ENCODE measurements around the gene SDF2. TPM values are rescaled to one million over a fixed set of nuclear protein-coding genes. Genes with fewer than 3 reads are reported as not detected.

The SDF2 gene
- total RNA-seq, 4 donors from 2014 or later, result 35.9 to 50.1 (median 43.3) TPM

- TF ChIP-seq CTCF (IDR thresholded peaks at IDR 0.05) (no peak), POLR2A (IDR thresholded peaks at IDR 0.05) (no peak)
- Histone ChIP-seq H3K36me3 (no peaks in the 10 kb centered on the region), H3K4me1 (no peaks in the 10 kb centered on the region), H3K27me3 (no peaks in the 10 kb centered on the region), H3K27ac (no peak overlapping the region), H3K9me3 (no peaks in the 10 kb centered on the region), H3K4me3 (no peak overlapping the region)
- DNase-seq, result no peak
- intact Hi-C loops (cut with DNase I; ENCODE audit: low total_unique reads), result no loop called here
Observed at GRCh38 chr17:28655160-28655559, 6.5 kb downstream of the SDF2 start.

- intact Hi-C loops (cut with DNase I; ENCODE audit: low total_unique reads), result no loop called here
- no peak for DNase-seq
- Histone ChIP-seq H3K27ac (no peak overlapping the region), H3K36me3 (no peaks in the 10 kb centered on the region), H3K9me3 (no peaks in the 10 kb centered on the region), H3K27me3 (no peaks in the 10 kb centered on the region), H3K4me1 (peaks cover 3 to 10% of the 10 kb centered on the region in 2 donors), H3K4me3 (no peak overlapping the region)
- TF ChIP-seq CTCF (IDR thresholded peaks at IDR 0.05) (no peak), POLR2A (IDR thresholded peaks at IDR 0.05) (no peak)
Observed at GRCh38 chr17:28648698-28649097, 13.0 kb downstream of the SDF2 start.

GRCh38 chr17:28646039-28646754 lies 15.5 kb downstream of the SDF2 start:
- Histone ChIP-seq H3K9me3 (no peaks in the 10 kb centered on the region), H3K4me3 (peak overlapping the region in 1 of 2 donors; percentile 14), H3K27ac (peak overlapping the region; percentile 90 to 98), H3K27me3 (no peaks in the 10 kb centered on the region), H3K36me3 (no peaks in the 10 kb centered on the region), H3K4me1 (peaks cover 3 to 10% of the 10 kb centered on the region in 2 donors)
- intact Hi-C loops (cut with DNase I; ENCODE audit: low total_unique reads), result no loop called here
- TF ChIP-seq CTCF (IDR thresholded peaks at IDR 0.05) (no peak), POLR2A (IDR thresholded peaks at IDR 0.05) (no peak)
- DNase-seq, result no peak

GRCh38 chr17:28645576-28645939 lies 16.1 kb downstream of the SDF2 start:
- Histone ChIP-seq H3K4me3 (peak overlapping the region; percentile 99), H3K4me1 (peaks cover 3 to 10% of the 10 kb centered on the region in 2 donors), H3K27me3 (no peaks in the 10 kb centered on the region), H3K27ac (peak overlapping the region; percentile 90 to 98), H3K36me3 (no peaks in the 10 kb centered on the region), H3K9me3 (no peaks in the 10 kb centered on the region)
- DNase-seq, result no peak
- TF ChIP-seq CTCF (IDR thresholded peaks at IDR 0.05) (no peak), POLR2A (IDR thresholded peaks at IDR 0.05) (no peak)
- intact Hi-C loops (cut with DNase I; ENCODE audit: low total_unique reads), result no loop called here

- peak within 1 kb of the TSS; percentile 99 for H3K4me3 ChIP-seq
- intact Hi-C loops (cut with DNase I; ENCODE audit: low total_unique reads), result no loop called here
- H3K4me1 ChIP-seq, result peaks cover 3 to 10% of the 10 kb centered on the region in 2 donors
- no peaks in the 10 kb centered on the region for H3K27me3 ChIP-seq
- DNase-seq, result peak; percentile 95 to 96
- H3K27ac ChIP-seq, result peak within 1 kb of the TSS; percentile 90 to 98
- H3K36me3 ChIP-seq, result no peaks in the 10 kb centered on the region
- TF ChIP-seq POLR2A (IDR thresholded peaks at IDR 0.05) (peak in 1 of 2 donors; percentile 85), CTCF (IDR thresholded peaks at IDR 0.05) (peak; percentile 9 to 51 (median 26))
- no peaks in the 10 kb centered on the region for H3K9me3 ChIP-seq
Observed at GRCh38 chr17:28644787-28645575, 16.7 kb downstream of the SDF2 start, which contains the start of gene BLTP2. Gene BLTP2 (minus strand): TSS chr17:28645158. CDS start chr17:28645056, 102 bp downstream.
